Measurements from ENCODE around the gene MAP7D2.

MAP7D2 gene

GRCh38 chrX:19964017-19964710, 152.5 kb downstream of the MAP7D2 start:
- no peak for FAIRE-seq

GRCh38 chrX:19960913-19961312, 155.8 kb downstream of the MAP7D2 start:
- no peak for FAIRE-seq

- FAIRE-seq: no peak
Measured at GRCh38 chrX:19958552-19959486, 157.9 kb downstream of the MAP7D2 start.

GRCh38 chrX:19956923-19957322, 159.8 kb downstream of the MAP7D2 start:
- FAIRE-seq: no peak

Data from colon (tissue), 2 donors.